HepG2 (cell line): ENCODE results near the gene PSPH. TPM values are rescaled to one million over a fixed set of nuclear protein-coding genes. Genes with fewer than 3 reads are reported as not detected.

ENCODE experiments used
- ARID4A ChIP-seq: sonication (generic); formaldehyde crosslinking; IDR thresholded peaks from 2 replicates; pipeline ENCODE4 v1.5.0; 2020; ENCODE audit warnings: mild to moderate bottlenecking, missing genetic modification reagents, borderline replicate concordance
- CREB1 ChIP-seq, 2 experiments: fragments of 450-650 bp in 1 of 2; IDR thresholded peaks; 2 replicates each; pipeline ENCODE4 v1.6.1; 2016 to 2017; ENCODE audit warnings: control low read depth in 1 of 2, mild to moderate bottlenecking in 1 of 2, missing compliant biosample characterization in 1 of 2, missing genetic modification characterization in 1 of 2
- FLYWCH1 ChIP-seq: sonication (generic); formaldehyde crosslinking; IDR thresholded peaks from 2 replicates; pipeline ENCODE4 v1.8.1; 2023; ENCODE audit warnings: mild to moderate bottlenecking, missing genetic modification reagents
- GTF2F1 ChIP-seq: fragments of 150-350 bp; IDR thresholded peaks from 2 replicates; pipeline ENCODE4 v1.6.1; 2014; ENCODE audit warnings: low read length
- HBP1 ChIP-seq: IDR thresholded peaks from 2 replicates; pipeline ENCODE4 v1.6.1; 2016; ENCODE audit warnings: low read depth, control low read depth
- HCFC1 ChIP-seq: fragments of 150-350 bp; IDR thresholded peaks from 2 replicates; pipeline ENCODE4 v1.6.1; 2014; ENCODE audit warnings: low read depth, low read length
- KLF12 ChIP-seq: sonication (generic); formaldehyde crosslinking; IDR thresholded peaks from 2 replicates; pipeline ENCODE4 v1.4.0; 2020; ENCODE audit warnings: missing genetic modification reagents, borderline replicate concordance
- KMT2A ChIP-seq: sonication (generic); formaldehyde crosslinking; IDR thresholded peaks from 2 replicates; pipeline ENCODE4 v1.4.0; 2020; ENCODE audit warnings: missing genetic modification reagents
- SALL1 ChIP-seq: sonication (generic); formaldehyde crosslinking; IDR thresholded peaks from 2 replicates; pipeline ENCODE4 v1.8.0; 2022; ENCODE audit warnings: mild to moderate bottlenecking, missing genetic modification reagents
- TBX2 ChIP-seq: sonication (generic); formaldehyde crosslinking; IDR thresholded peaks from 2 replicates; pipeline ENCODE4 v1.5.0; 2020; ENCODE audit warnings: missing genetic modification reagents, mild to moderate bottlenecking, borderline replicate concordance
- ZC3H4 ChIP-seq: sonication (generic); formaldehyde crosslinking; IDR thresholded peaks from 2 replicates; pipeline ENCODE4 v1.4.0; 2020; ENCODE audit warnings: missing genetic modification reagents, borderline replicate concordance
- ZIK1 ChIP-seq: sonication (generic); formaldehyde crosslinking; IDR thresholded peaks from 2 replicates; pipeline ENCODE4 v1.5.0; 2020; ENCODE audit warnings: mild to moderate bottlenecking, low read depth, missing genetic modification reagents, borderline replicate concordance
- ZNF326 ChIP-seq: sonication (generic); formaldehyde crosslinking; IDR thresholded peaks from 2 replicates; pipeline ENCODE4 v1.4.0; 2020; ENCODE audit warnings: missing genetic modification reagents, borderline replicate concordance
- ZNF687 ChIP-seq: sonication (generic); formaldehyde crosslinking; IDR thresholded peaks from 2 replicates; pipeline ENCODE4 v1.5.1; 2020; ENCODE audit warnings: mild to moderate bottlenecking, missing genetic modification reagents, moderate library complexity
- ZSCAN12 ChIP-seq: sonication (generic); formaldehyde crosslinking; IDR thresholded peaks from 2 replicates; pipeline ENCODE4 v1.9.0; 2021; ENCODE audit warnings: mild to moderate bottlenecking, missing genetic modification reagents
- polyA plus RNA-seq, 8 experiments: library from polyadenylated mRNA; depleted of rRNA in 3 of 8; stranded (reverse) in 7 of 8; unstranded in 1 of 8; fragments of >200 nt; fragmentation: Illumina TruSeq in 4 of 8; extraction: Trizol in 4 of 8; gene quantifications; 2 replicates each; pipeline versions ENCODE4 v1.2.1 to v1.2.3, GENCODE V29; 2011 to 2016; ENCODE audit warnings: low read depth in 4 of 8, missing spikeins in 1 of 8, mixed read lengths in 1 of 8; ENCODE audit not compliant: insufficient read depth in 1 of 8
- total RNA-seq, 5 experiments: library from RNA; depleted of rRNA; stranded (reverse); fragments of >200 nt; fragmentation: Illumina TruSeq; extraction: Trizol; gene quantifications; 2 replicates each; pipeline ENCODE4 v1.2.3, GENCODE V29; 2016; ENCODE audit warnings: low read depth in 1 of 5

Gene PSPH
- total and polyA plus RNA-seq, 2 of the 13 experiments (the other 11 are each of a cell fraction or from before 2014, with no cell fraction given), result 85.5 to 124 TPM

- TF ChIP-seq ARID4A (CRISPR knock-in tag), result peak; percentile 86
- peak; percentile 32; the same call in 1 of the 2 replicates for TF ChIP-seq FLYWCH1 (CRISPR knock-in tag)
- TF ChIP-seq HCFC1, result no peak
- no peak for TF ChIP-seq GTF2F1
- TF ChIP-seq ZIK1, result no peak
- TF ChIP-seq CREB1 (IDR thresholded peaks at IDR 0.05), result no peak; the same call in 1 of the 2 replicates
- no peak for TF ChIP-seq CREB1 (CRISPR knock-in tag; IDR thresholded peaks at IDR 0.05)
- TF ChIP-seq TBX2, result peak; percentile 59; the same call in 1 of the 2 replicates
- TF ChIP-seq KMT2A (CRISPR knock-in tag), result peak; percentile 79
- TF ChIP-seq HBP1 (CRISPR knock-in tag), result 0 out of 2 replicates have a peak, but pooled peaks have one; percentile 36
- TF ChIP-seq KLF12, result peak; percentile 75; the same call in 1 of the 2 replicates
- peak; percentile 74 for TF ChIP-seq SALL1 (CRISPR knock-in tag)
- TF ChIP-seq ZSCAN12 (CRISPR knock-in tag), result 0 out of 2 replicates have a peak, but pooled peaks have one; percentile 47
- TF ChIP-seq ZNF687 (CRISPR knock-in tag), result peak; percentile 89
- no peak for TF ChIP-seq ZC3H4 (CRISPR knock-in tag)
- no peak for TF ChIP-seq ZNF326 (CRISPR knock-in tag)
Measured at GRCh38 chr7:55964261-55965099, 86.8 kb downstream of the PSPH start, which contains the start of gene NIPSNAP2 (continued).
